ENCODE data around the gene COMMD10. TPM values are rescaled to one million over a fixed set of nuclear protein-coding genes. Genes with fewer than 3 reads are reported as not detected.

The COMMD10 gene
- total RNA-seq, 4 donors from 2014 or later: 10.6 to 34.6 (median 15.2) TPM

DNA sequence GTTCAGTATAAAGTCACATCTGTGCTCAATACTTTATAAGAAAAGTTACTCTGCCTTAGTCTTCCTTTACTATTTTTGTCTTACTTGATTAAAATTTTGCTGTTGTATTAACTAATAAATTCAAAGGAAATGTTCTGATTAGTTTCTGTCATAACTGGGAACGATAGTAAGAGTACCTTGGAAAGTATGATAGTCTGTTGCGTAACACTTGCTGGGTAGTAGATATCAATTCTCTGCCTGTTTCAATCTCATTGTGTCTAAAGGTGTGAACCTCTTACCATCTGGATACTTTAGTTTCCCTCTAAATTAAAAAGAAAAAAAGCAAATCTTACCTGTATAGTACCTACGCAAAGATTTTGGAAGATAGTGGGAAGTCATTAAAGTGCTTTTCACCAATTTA lies 48.5 kb downstream of the COMMD10 start:
- intact Hi-C loops (cut with DNase I; ENCODE audit: low total_unique reads) (loop anchor here (10.0 kb wide), 1 partner anchor 442 kb away; the partner anchor contains the start of gene SEMA6A), in situ Hi-C loops (cut with MboI; ENCODE audit: low sequenced_read_pairs in 4 of 4) (loop anchor here in 1 of 4 donors (25.0 kb wide), 1 partner anchor 429 kb away; the partner anchor contains the start of gene SEMA6A)
- DNase-seq (no peak), ATAC-seq (no peak)
- Histone ChIP-seq H3K27ac (no peak overlapping the region), H3K9me3 (no peaks in the 10 kb centered on the region), H3K4me3 (no peak overlapping the region), H3K36me3 (no peaks in the 10 kb centered on the region), H3K27me3 (no peaks in the 10 kb centered on the region), H3K4me1 (peaks cover 6 to 9% of the 10 kb centered on the region in 2 donors)
- TF ChIP-seq, protein P1, sequence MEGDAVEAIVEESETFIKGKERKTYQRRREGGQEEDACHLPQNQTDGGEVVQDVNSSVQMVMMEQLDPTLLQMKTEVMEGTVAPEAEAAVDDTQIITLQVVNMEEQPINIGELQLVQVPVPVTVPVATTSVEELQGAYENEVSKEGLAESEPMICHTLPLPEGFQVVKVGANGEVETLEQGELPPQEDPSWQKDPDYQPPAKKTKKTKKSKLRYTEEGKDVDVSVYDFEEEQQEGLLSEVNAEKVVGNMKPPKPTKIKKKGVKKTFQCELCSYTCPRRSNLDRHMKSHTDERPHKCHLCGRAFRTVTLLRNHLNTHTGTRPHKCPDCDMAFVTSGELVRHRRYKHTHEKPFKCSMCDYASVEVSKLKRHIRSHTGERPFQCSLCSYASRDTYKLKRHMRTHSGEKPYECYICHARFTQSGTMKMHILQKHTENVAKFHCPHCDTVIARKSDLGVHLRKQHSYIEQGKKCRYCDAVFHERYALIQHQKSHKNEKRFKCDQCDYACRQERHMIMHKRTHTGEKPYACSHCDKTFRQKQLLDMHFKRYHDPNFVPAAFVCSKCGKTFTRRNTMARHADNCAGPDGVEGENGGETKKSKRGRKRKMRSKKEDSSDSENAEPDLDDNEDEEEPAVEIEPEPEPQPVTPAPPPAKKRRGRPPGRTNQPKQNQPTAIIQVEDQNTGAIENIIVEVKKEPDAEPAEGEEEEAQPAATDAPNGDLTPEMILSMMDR (IDR thresholded peaks at IDR 0.05 in 4 of 5, conservative IDR thresholded peaks at IDR 0.05 in 1 of 5): no peak
- no peak for TF ChIP-seq POLR2A (IDR thresholded peaks at IDR 0.05)

DNA sequence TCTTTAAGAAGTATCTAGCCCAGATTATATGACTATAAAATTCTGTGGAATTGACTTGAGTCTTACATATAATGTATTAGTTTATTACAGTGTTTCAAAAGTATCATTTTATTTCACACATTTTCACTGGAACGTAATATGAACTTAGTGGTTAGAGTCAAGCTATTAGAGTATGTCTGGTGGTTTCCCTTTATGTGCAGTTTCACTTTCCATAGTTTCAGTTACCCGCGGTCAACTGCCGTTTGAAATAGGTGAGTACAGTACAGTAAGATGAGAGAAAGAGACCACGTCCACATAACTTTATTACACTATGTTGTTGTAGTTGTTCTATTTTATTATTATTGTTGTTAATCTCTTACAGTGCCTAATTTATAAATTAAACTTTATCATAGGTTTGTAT lies 50.5 kb downstream of the COMMD10 start:
- intact Hi-C loops (cut with DNase I; ENCODE audit: low total_unique reads): loop anchor here (10.0 kb wide), 1 partner anchor 439 kb away; the partner anchor contains the start of gene SEMA6A
- DNase-seq: no peak
- Histone ChIP-seq H3K27me3 (no peaks in the 10 kb centered on the region), H3K36me3 (no peaks in the 10 kb centered on the region), H3K9me3 (no peaks in the 10 kb centered on the region), H3K27ac (no peak overlapping the region), H3K4me1 (peaks cover 6 to 9% of the 10 kb centered on the region in 2 donors), H3K4me3 (no peak overlapping the region)
- in situ Hi-C loops (cut with MboI; ENCODE audit: low sequenced_read_pairs in 4 of 4): loop anchor here in 1 of 4 donors (25.0 kb wide), 1 partner anchor 427 kb away; the partner anchor contains the start of gene SEMA6A
- no peak for TF ChIP-seq POLR2A (IDR thresholded peaks at IDR 0.05)
- TF ChIP-seq, protein P1 (IDR thresholded peaks at IDR 0.05 in 4 of 5, conservative IDR thresholded peaks at IDR 0.05 in 1 of 5): no peak
- ATAC-seq: no peak

DNA sequence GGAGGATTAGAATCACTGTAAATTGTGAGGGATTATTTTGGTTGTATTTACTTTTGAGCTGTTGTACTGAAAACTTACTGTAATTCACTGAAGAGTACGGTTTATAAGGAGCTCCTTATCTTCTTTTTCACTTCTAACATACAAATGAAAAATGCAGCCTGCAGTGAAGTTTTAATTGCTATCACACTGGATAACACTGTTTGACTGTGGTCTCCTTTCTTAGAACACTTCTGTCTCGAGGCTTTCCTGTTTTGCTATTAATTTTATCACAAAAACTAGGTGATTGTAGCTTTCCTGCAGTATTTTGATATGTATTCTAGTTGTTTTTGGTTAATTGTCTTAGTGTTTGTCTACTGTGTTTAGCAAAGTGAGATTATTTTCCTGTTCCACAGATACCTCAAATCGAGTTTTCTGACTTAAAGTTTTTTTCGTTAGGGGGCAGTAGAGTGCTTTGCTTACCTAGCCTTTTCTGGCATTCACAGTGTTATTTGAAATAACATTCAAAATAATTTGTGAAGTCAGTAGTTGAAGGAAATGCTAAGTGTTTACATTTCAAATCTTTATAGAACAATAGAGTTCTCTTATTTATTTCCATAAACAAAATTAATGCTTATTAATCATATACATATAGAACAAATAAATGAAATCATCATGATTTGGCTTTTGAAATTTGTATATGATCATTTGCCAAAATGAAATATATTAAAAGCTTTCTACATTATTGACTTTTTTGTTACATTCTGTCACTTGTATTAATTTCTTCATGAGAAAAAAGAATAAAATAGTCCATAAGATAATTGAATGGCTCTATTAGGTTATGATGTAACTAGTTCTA lies 52.9 kb downstream of the COMMD10 start:
- no peak for ATAC-seq

DNA sequence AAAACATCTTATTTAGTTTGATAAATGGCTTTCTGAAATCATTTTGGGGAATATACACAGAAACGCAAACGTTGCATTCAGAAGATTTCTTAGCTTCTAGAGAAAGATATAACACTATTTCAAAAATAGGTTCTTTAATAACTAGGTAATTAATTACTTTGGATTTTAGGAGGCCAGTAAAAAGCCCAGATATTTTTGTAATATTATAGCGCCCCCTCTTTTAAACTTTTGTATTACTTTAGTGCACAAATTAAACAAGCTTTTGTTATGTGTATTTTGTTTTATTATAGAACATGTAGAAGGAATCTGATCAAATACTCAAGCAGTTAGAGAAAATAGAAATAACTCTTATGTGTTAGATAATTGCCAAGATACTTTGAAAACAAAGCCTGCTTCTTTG lies 57.7 kb downstream of the COMMD10 start:
- in situ Hi-C loops (cut with MboI; ENCODE audit: low sequenced_read_pairs in 4 of 4) (loop anchor here in 1 of 4 donors (25.0 kb wide), 1 partner anchor 420 kb away; the partner anchor contains the start of gene SEMA6A), intact Hi-C loops (cut with DNase I; ENCODE audit: low total_unique reads) (no loop called here)
- H3K9me3 ChIP-seq: no peaks in the 10 kb centered on the region
- H3K4me3 ChIP-seq: no peak overlapping the region
- H3K27me3 ChIP-seq: no peaks in the 10 kb centered on the region
- H3K27ac ChIP-seq: no peak overlapping the region
- ATAC-seq (no peak), DNase-seq (no peak)
- no peaks in the 10 kb centered on the region for H3K4me1 ChIP-seq
- no peaks in the 10 kb centered on the region for H3K36me3 ChIP-seq
- no peak for TF ChIP-seq POLR2A (IDR thresholded peaks at IDR 0.05)
- TF ChIP-seq, protein P1 (IDR thresholded peaks at IDR 0.05 in 4 of 5, conservative IDR thresholded peaks at IDR 0.05 in 1 of 5): no peak

More for the DNA sequence above, 52.9 kb downstream of the COMMD10 start:
- no peak for TF ChIP-seq POLR2A (IDR thresholded peaks at IDR 0.05)
- TF ChIP-seq, protein P1 (IDR thresholded peaks at IDR 0.05 in 4 of 5, conservative IDR thresholded peaks at IDR 0.05 in 1 of 5): peak; percentile 43 to 83 (median 75)
- intact Hi-C loops (cut with DNase I; ENCODE audit: low total_unique reads) (loop anchor here (10.0 kb wide), 1 partner anchor 437 kb away; the partner anchor contains the start of gene SEMA6A), in situ Hi-C loops (cut with MboI; ENCODE audit: low sequenced_read_pairs in 4 of 4) (loop anchor here in 1 of 4 donors (25.0 kb wide), 1 partner anchor 425 kb away; the partner anchor contains the start of gene SEMA6A)
- H3K27me3 ChIP-seq: no peaks in the 10 kb centered on the region
- no peak overlapping the region for H3K4me3 ChIP-seq
- H3K9me3 ChIP-seq: no peaks in the 10 kb centered on the region
- H3K4me1 ChIP-seq: peaks cover 4 to 6% of the 10 kb centered on the region in 2 donors
- no peak for DNase-seq
- H3K27ac ChIP-seq: no peak overlapping the region
- no peaks in the 10 kb centered on the region for H3K36me3 ChIP-seq
